Peyer's patch (tissue), 4 donors: ENCODE results near the gene CBR4.

ENCODE experiments used
- POLR2A ChIP-seq, 2 donors: fragments of 450-650 bp; IDR thresholded peaks; one replicate each; pipeline ENCODE4 v1.5.1; 2017; ENCODE audit warnings: antibody characterized with exemption in 2 of 2, mild to moderate bottlenecking in 2 of 2, moderate library complexity in 2 of 2
- TF ChIP-seq, protein P1 (sequence below), 6 experiments: fragments of 450-650 bp in 4 of 6; fragments of 200-600 bp in 2 of 6; sonication (generic) in 1 of 6; IDR thresholded peaks; one replicate each; pipeline ENCODE4 v1.5.1; 2017 to 2019; ENCODE audit warnings: antibody characterized with exemption in 6 of 6, mild to moderate bottlenecking in 3 of 6, moderate library complexity in 1 of 6

DNA sequence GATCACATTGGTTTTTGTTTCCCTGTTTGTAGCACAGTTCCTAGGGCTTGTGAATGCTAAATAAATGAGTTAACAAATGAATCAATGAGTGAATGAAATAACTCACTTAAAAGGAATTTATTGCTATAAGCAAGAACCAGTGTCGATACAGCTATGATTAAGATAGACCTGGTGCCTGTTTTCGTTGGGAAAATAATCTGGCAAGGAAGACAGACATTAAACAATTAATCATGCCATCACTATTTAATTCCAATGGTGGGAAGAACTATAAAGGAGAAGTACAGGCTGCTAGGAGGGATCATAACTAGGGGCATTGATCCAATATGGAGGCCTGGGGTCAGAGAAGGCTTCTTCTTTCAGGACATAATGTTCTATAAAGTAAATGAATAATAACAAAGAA, 4.5 kb upstream of the CBR4 start:
- TF ChIP-seq, protein P1, sequence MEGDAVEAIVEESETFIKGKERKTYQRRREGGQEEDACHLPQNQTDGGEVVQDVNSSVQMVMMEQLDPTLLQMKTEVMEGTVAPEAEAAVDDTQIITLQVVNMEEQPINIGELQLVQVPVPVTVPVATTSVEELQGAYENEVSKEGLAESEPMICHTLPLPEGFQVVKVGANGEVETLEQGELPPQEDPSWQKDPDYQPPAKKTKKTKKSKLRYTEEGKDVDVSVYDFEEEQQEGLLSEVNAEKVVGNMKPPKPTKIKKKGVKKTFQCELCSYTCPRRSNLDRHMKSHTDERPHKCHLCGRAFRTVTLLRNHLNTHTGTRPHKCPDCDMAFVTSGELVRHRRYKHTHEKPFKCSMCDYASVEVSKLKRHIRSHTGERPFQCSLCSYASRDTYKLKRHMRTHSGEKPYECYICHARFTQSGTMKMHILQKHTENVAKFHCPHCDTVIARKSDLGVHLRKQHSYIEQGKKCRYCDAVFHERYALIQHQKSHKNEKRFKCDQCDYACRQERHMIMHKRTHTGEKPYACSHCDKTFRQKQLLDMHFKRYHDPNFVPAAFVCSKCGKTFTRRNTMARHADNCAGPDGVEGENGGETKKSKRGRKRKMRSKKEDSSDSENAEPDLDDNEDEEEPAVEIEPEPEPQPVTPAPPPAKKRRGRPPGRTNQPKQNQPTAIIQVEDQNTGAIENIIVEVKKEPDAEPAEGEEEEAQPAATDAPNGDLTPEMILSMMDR (IDR thresholded peaks at IDR 0.05): no peak
- no peak for TF ChIP-seq POLR2A (IDR thresholded peaks at IDR 0.05)
